ENCODE measurements around the gene SLC25A2. TPM values are rescaled to one million over a fixed set of nuclear protein-coding genes. Genes with fewer than 3 reads are reported as not detected.

Gene SLC25A2
- total RNA-seq, 5 donors from 2014 or later (not counting 1 experiment from before 2014, with no cell fraction given): 0.49 to 2.0 (median 0.97) TPM; not detected in 1

DNA sequence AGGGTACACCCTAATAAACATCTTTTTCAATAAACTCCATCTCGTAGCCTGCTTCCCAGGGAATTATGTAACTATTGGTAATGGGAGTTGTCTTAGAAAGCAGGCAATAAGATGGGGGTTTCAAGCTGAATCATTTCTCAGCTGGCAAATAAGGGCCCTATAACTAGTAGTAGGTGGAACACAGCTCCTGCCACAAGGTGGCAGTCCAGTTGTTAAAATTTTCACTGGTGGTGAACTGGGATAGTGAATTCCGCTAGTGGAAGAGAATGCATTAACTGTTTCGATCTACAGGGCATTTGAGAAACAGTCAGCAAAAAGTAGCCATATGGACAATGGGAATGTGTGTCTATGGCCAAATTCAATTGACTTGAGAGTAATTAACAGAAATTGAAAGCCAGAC lies 30.9 kb downstream of the SLC25A2 start:
- no peak for DNase-seq
- WGBS (ENCODE audit: insufficient coverage): 100% methylated on average over 2 of the region's 3 CpGs
- H3K36me3 ChIP-seq (ENCODE audit: control insufficient read depth in 2 of 2, extremely low read depth in 1 of 2, insufficient read depth in 1 of 2, low read length in 1 of 2): no peaks in the 10 kb centered on the region
- H3K36me3 Mint-ChIP-seq: peaks cover 42% of the 10 kb centered on the region
- H3K27me3 Mint-ChIP-seq: no peaks in the 10 kb centered on the region
- H3K27ac Mint-ChIP-seq: no peak overlapping the region
- ChIA-PET POLR2A (no interaction called here), CTCF (no interaction called here)
- H3K9me3 ChIP-seq: peaks cover 11% of the 10 kb centered on the region
- H3K27ac ChIP-seq (ENCODE audit: low read length): no peak overlapping the region
- no peaks in the 10 kb centered on the region for H3K27me3 ChIP-seq (replicated peaks in 1 of 2; ENCODE audit: control insufficient read depth in 2 of 2, extremely low read depth in 1 of 2, insufficient read depth in 2 of 2, low read length in 1 of 2)
- no peaks in the 10 kb centered on the region for H3K4me1 ChIP-seq (ENCODE audit: control insufficient read depth in 1 of 2, extremely low read depth in 1 of 2, insufficient read depth in 2 of 2, low read length in 2 of 2)
- H3K4me1 Mint-ChIP-seq: no peaks in the 10 kb centered on the region
- H3K4me3 Mint-ChIP-seq: no peak overlapping the region
- ATAC-seq (replicated peaks in 1 of 4): no peak
- peaks cover 35 to 67% (median 56%) of the 10 kb centered on the region in 3 donors for H3K9me3 Mint-ChIP-seq
- H3K4me3 ChIP-seq (ENCODE audit: control insufficient read depth in 1 of 2, extremely low read depth in 1 of 2, low read length in 1 of 2): no peak overlapping the region

DNA sequence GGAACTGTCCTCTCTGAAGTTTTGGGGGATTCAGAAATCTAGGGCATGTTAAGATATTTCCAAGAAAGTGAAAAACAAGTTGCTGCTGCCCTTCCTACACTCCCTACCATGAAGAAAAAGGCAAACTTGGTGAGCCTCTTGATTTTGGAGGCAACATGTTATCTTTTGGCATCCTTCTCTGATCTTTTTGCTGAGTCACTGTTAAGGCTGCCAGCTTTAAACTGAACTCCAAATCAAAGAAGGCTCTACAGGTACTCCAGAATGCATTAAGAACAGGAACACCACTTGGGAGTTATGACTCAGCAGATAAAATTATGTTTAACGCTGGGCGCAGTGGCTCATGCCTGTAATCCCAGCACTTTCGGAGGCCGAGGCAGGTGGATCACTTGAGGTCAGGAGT lies 34.7 kb downstream of the SLC25A2 start:
- no CpG with 5 or more reads among the region's 4 CpGs for WGBS (ENCODE audit: insufficient coverage)
- Mint-ChIP-seq H3K4me3 (no peak overlapping the region), H3K4me1 (no peaks in the 10 kb centered on the region), H3K9me3 (peaks cover 33 to 71% (median 62%) of the 10 kb centered on the region in 3 donors), H3K36me3 (peaks cover 48% of the 10 kb centered on the region), H3K27me3 (peaks cover 0 to 3% of the 10 kb centered on the region in 2 donors), H3K27ac (no peak overlapping the region)
- H3K36me3 ChIP-seq (ENCODE audit: control insufficient read depth in 2 of 2, extremely low read depth in 1 of 2, insufficient read depth in 1 of 2, low read length in 1 of 2): no peaks in the 10 kb centered on the region
- peaks cover 24% of the 10 kb centered on the region for H3K9me3 ChIP-seq
- no peak overlapping the region for H3K27ac ChIP-seq (ENCODE audit: low read length)
- no peaks in the 10 kb centered on the region for H3K27me3 ChIP-seq (replicated peaks in 1 of 2; ENCODE audit: control insufficient read depth in 2 of 2, extremely low read depth in 1 of 2, insufficient read depth in 2 of 2, low read length in 1 of 2)
- no peak overlapping the region for H3K4me3 ChIP-seq (ENCODE audit: control insufficient read depth in 1 of 2, extremely low read depth in 1 of 2, low read length in 1 of 2)
- ChIA-PET CTCF (no interaction called here), POLR2A (no interaction called here)
- no peaks in the 10 kb centered on the region for H3K4me1 ChIP-seq (ENCODE audit: control insufficient read depth in 1 of 2, extremely low read depth in 1 of 2, insufficient read depth in 2 of 2, low read length in 2 of 2)
- no peak for DNase-seq
- no peak for ATAC-seq (replicated peaks in 1 of 4)

DNA sequence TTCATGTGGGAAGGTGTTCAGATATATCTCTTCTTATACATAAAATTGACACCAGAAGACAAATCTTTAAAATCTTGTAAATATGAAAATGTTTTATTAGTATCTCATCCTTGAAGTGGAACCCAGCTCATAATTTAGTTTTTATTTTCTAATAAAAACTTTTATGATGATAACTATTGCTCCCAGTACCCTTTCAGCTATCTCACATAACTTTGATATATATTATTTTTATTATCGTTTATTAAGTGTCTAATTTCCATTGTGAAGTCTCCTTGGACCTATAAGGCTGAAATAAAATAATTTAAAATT lies 42.7 kb downstream of the SLC25A2 start:
- Histone ChIP-seq H3K4me3 (ENCODE audit: control insufficient read depth in 1 of 2, extremely low read depth in 1 of 2, low read length in 1 of 2) (no peak overlapping the region), H3K27me3 (replicated peaks in 1 of 2; ENCODE audit: control insufficient read depth in 2 of 2, extremely low read depth in 1 of 2, insufficient read depth in 2 of 2, low read length in 1 of 2) (no peaks in the 10 kb centered on the region), H3K9me3 (peaks cover 37% of the 10 kb centered on the region), H3K27ac (ENCODE audit: low read length) (no peak overlapping the region), H3K36me3 (ENCODE audit: control insufficient read depth in 2 of 2, extremely low read depth in 1 of 2, insufficient read depth in 1 of 2, low read length in 1 of 2) (no peaks in the 10 kb centered on the region), H3K4me1 (ENCODE audit: control insufficient read depth in 1 of 2, extremely low read depth in 1 of 2, insufficient read depth in 2 of 2, low read length in 2 of 2) (no peaks in the 10 kb centered on the region)
- H3K9me3 Mint-ChIP-seq: peaks cover 14 to 64% (median 51%) of the 10 kb centered on the region in 3 donors
- H3K27me3 Mint-ChIP-seq: peaks cover 0 to 3% of the 10 kb centered on the region in 2 donors
- no peaks in the 10 kb centered on the region for H3K4me1 Mint-ChIP-seq
- ATAC-seq (replicated peaks in 1 of 4): no peak
- ChIA-PET CTCF (no interaction called here), POLR2A (no interaction called here)
- no peak overlapping the region for H3K27ac Mint-ChIP-seq
- DNase-seq: no peak
- H3K36me3 Mint-ChIP-seq: peaks cover 36% of the 10 kb centered on the region
- H3K4me3 Mint-ChIP-seq: no peak overlapping the region
- no CpG with 5 or more reads among the region's 1 CpG for WGBS (ENCODE audit: insufficient coverage)

DNA sequence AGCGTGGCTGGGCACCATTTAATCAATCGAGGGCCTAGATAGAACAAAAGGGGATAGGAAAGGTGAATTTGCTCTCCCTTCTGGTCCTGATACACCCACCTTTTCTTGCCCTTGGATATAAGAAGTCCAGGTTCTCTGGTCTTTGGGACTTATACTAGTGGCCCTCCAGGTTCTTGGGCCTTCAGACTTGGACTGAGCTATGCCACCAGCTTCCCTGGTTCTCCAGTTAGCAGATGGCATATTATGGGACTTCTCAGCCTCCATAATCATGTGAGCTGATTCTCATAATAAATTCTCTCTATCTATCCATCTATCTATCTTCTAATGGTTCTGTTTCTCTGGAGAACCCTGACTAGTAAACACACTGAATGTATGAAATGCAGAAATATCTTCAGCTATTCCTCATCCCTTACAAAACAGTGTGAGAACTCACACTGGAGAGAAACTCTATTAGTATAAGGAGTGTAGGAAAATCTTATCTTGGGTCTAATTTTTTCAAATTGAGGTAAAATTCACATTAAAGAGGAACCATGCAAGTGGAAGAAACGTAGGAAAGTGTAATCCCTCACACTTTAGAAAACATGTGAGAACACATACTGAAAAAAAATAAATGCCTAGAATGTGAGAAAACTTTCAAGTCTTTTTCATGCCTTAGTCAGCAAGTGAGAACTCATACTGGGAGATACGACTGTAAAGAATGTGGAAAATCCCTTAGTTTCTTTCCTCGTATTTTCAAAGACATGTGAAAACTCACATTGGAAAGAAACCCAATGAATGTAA lies 43.2 kb downstream of the SLC25A2 start:
- ATAC-seq (replicated peaks in 1 of 4) (no peak), DNase-seq (no peak)
- Histone ChIP-seq H3K27me3 (replicated peaks in 1 of 2; ENCODE audit: control insufficient read depth in 2 of 2, extremely low read depth in 1 of 2, insufficient read depth in 2 of 2, low read length in 1 of 2) (no peaks in the 10 kb centered on the region), H3K9me3 (peaks cover 37% of the 10 kb centered on the region), H3K4me1 (ENCODE audit: control insufficient read depth in 1 of 2, extremely low read depth in 1 of 2, insufficient read depth in 2 of 2, low read length in 2 of 2) (no peaks in the 10 kb centered on the region), H3K4me3 (ENCODE audit: control insufficient read depth in 1 of 2, extremely low read depth in 1 of 2, low read length in 1 of 2) (no peak overlapping the region), H3K36me3 (ENCODE audit: control insufficient read depth in 2 of 2, extremely low read depth in 1 of 2, insufficient read depth in 1 of 2, low read length in 1 of 2) (no peaks in the 10 kb centered on the region), H3K27ac (ENCODE audit: low read length) (no peak overlapping the region)
- Mint-ChIP-seq H3K36me3 (peaks cover 33% of the 10 kb centered on the region), H3K4me1 (no peaks in the 10 kb centered on the region), H3K27me3 (peaks cover 0 to 1% of the 10 kb centered on the region in 2 donors), H3K27ac (no peak overlapping the region), H3K4me3 (no peak overlapping the region), H3K9me3 (peaks cover 8 to 64% (median 51%) of the 10 kb centered on the region in 3 donors)
- ChIA-PET POLR2A (no interaction called here), CTCF (no interaction called here)
- WGBS (ENCODE audit: insufficient coverage): no CpG with 5 or more reads among the region's 5 CpGs

DNA sequence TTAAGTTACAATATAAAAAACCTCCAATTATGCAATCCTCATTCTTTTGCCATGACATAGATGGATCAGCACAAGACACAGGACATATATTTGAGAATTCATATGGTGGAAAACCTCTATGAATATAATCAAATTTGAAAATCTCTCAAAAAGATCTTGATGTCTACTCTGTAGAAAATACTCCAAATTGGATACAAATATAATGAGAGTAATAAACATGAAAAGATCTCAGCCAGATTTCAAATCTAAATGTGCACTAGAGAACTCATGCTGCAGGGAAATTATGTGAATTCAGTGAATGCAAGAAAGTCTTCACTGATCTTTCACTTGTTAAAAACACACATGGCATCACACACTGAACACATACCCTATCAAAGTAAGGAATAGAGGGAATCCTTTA lies 44.9 kb downstream of the SLC25A2 start:
- H3K27ac Mint-ChIP-seq: no peak overlapping the region
- DNase-seq (no peak), ATAC-seq (replicated peaks in 1 of 4) (no peak)
- H3K4me1 Mint-ChIP-seq: no peaks in the 10 kb centered on the region
- H3K4me3 Mint-ChIP-seq: no peak overlapping the region
- H3K27me3 ChIP-seq (replicated peaks in 1 of 2; ENCODE audit: control insufficient read depth in 2 of 2, extremely low read depth in 1 of 2, insufficient read depth in 2 of 2, low read length in 1 of 2): no peaks in the 10 kb centered on the region
- H3K4me3 ChIP-seq (ENCODE audit: control insufficient read depth in 1 of 2, extremely low read depth in 1 of 2, low read length in 1 of 2): no peak overlapping the region
- ChIA-PET CTCF (no interaction called here), POLR2A (no interaction called here)
- peaks cover 29% of the 10 kb centered on the region for H3K9me3 ChIP-seq
- H3K36me3 Mint-ChIP-seq: peaks cover 40% of the 10 kb centered on the region
- no peaks in the 10 kb centered on the region for H3K4me1 ChIP-seq (ENCODE audit: control insufficient read depth in 1 of 2, extremely low read depth in 1 of 2, insufficient read depth in 2 of 2, low read length in 2 of 2)
- no peaks in the 10 kb centered on the region for H3K36me3 ChIP-seq (ENCODE audit: control insufficient read depth in 2 of 2, extremely low read depth in 1 of 2, insufficient read depth in 1 of 2, low read length in 1 of 2)
- H3K9me3 Mint-ChIP-seq: peaks cover 15 to 67% (median 57%) of the 10 kb centered on the region in 3 donors
- no peak overlapping the region for H3K27ac ChIP-seq (ENCODE audit: low read length)
- no peaks in the 10 kb centered on the region for H3K27me3 Mint-ChIP-seq

DNA sequence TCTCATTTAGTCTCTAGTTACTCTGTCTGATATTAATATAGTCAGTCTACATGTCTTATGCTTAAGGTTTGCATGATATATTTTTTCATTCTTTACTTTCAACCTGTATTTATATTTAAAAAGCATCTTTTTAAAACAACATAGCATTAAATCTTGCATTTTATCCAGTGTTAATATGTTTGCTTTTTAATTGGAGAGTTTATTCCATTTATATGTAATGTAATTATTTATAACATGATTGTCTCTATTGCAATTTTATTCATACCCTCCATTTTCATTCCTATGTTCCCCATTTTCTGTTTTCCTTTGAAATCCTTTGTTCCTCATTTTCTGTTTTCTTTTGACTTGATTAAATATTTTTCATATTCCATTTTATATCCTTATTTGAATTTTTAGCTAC lies 45.4 kb downstream of the SLC25A2 start:
- Mint-ChIP-seq H3K4me1 (no peaks in the 10 kb centered on the region), H3K27ac (no peak overlapping the region), H3K4me3 (no peak overlapping the region), H3K9me3 (peaks cover 13 to 69% (median 60%) of the 10 kb centered on the region in 3 donors), H3K27me3 (no peaks in the 10 kb centered on the region), H3K36me3 (peaks cover 38% of the 10 kb centered on the region)
- no peaks in the 10 kb centered on the region for H3K4me1 ChIP-seq (ENCODE audit: control insufficient read depth in 1 of 2, extremely low read depth in 1 of 2, insufficient read depth in 2 of 2, low read length in 2 of 2)
- H3K36me3 ChIP-seq (ENCODE audit: control insufficient read depth in 2 of 2, extremely low read depth in 1 of 2, insufficient read depth in 1 of 2, low read length in 1 of 2): no peaks in the 10 kb centered on the region
- H3K27ac ChIP-seq (ENCODE audit: low read length): no peak overlapping the region
- H3K27me3 ChIP-seq (replicated peaks in 1 of 2; ENCODE audit: control insufficient read depth in 2 of 2, extremely low read depth in 1 of 2, insufficient read depth in 2 of 2, low read length in 1 of 2): no peaks in the 10 kb centered on the region
- CTCF ChIA-PET: no interaction called here
- ATAC-seq (replicated peaks in 1 of 4) (no peak), DNase-seq (no peak)
- POLR2A ChIA-PET: no interaction called here
- peaks cover 32% of the 10 kb centered on the region for H3K9me3 ChIP-seq
- H3K4me3 ChIP-seq (ENCODE audit: control insufficient read depth in 1 of 2, extremely low read depth in 1 of 2, low read length in 1 of 2): no peak overlapping the region

All from T-cell (primary cell).